GM12865 (cell line): Measurements from ENCODE around the gene ARMH1.
"Not testable (repeated sequence)": the region's sequence is repeated elsewhere in the genome, so short reads cannot be mapped to it uniquely, and the experiment has no call there.

Experiments
- DNase-seq: peaks from one replicate; pipeline ENCODE4 v3.0.0; 2010; ENCODE audit warnings: low read depth
- H3K4me3 ChIP-seq: 2 replicates; pipeline ENCODE4 v1.5.1; 2011; ENCODE audit warnings: mild to moderate bottlenecking, low read depth, low read length, control low read depth
- CTCF ChIP-seq: IDR thresholded peaks from 2 replicates; pipeline ENCODE4 v1.5.1; 2011; ENCODE audit warnings: low read length, control low read depth, low read depth, inconsistent platforms; ENCODE audit not compliant: insufficient read depth; ENCODE audit errors: missing control alignments

Gene ARMH1

GRCh38 chr1:44696101-44696500 is 21.6 kb downstream of the ARMH1 start:
- H3K4me3 ChIP-seq: no peak overlapping the region
- TF ChIP-seq CTCF: no peak
- DNase-seq: no peak

- H3K4me3 ChIP-seq: no peak overlapping the region
- peak; percentile 69 for DNase-seq
- TF ChIP-seq CTCF: no peak
Observed at GRCh38 chr1:44696789-44697345, 22.4 kb downstream of the ARMH1 start.

- H3K4me3 ChIP-seq: no peak overlapping the region
- no peak for TF ChIP-seq CTCF
- peak; percentile 38 for DNase-seq
Observed at GRCh38 chr1:44698138-44698537, 23.6 kb downstream of the ARMH1 start.

- DNase-seq, H3K4me3 ChIP-seq: not testable (repeated sequence)
Observed at GRCh38 chr1:44699375-44699774, 24.9 kb downstream of the ARMH1 start.

- no peak for TF ChIP-seq CTCF
- no peak overlapping the region for H3K4me3 ChIP-seq
- no peak for DNase-seq
Observed at GRCh38 chr1:44700573-44700972, 26.1 kb downstream of the ARMH1 start.

GRCh38 chr1:44701141-44701573 is 26.6 kb downstream of the ARMH1 start:
- DNase-seq: no peak
- no peak overlapping the region for H3K4me3 ChIP-seq
- no peak for TF ChIP-seq CTCF

GRCh38 chr1:44705470-44705869 is 31.0 kb downstream of the ARMH1 start:
- DNase-seq: no peak
- TF ChIP-seq CTCF: no peak
- no peak overlapping the region for H3K4me3 ChIP-seq
